ENCODE results near the gene VEPH1.

Gene VEPH1

GRCh38 chr3:157282261-157283191 is 220.7 kb downstream of the VEPH1 start:
- Histone ChIP-seq H3K4me1 (ENCODE audit: control insufficient read depth, insufficient read depth, low read length) (no peaks in the 10 kb centered on the region), H3K4me3 (ENCODE audit: low read length in 2 of 2) (no peak overlapping the region), H3K9ac (ENCODE audit: low read length in 2 of 2) (no peak overlapping the region), H3K27me3 (ENCODE audit: control insufficient read depth in 1 of 2, insufficient read depth in 2 of 2, low read length in 2 of 2) (no peaks in the 10 kb centered on the region), H3K27ac (ENCODE audit: low read length) (no peak overlapping the region), H3K9me3 (ENCODE audit: control insufficient read depth in 2 of 2, low read length in 2 of 2) (no peaks in the 10 kb centered on the region), H3K36me3 (ENCODE audit: control insufficient read depth in 2 of 2, insufficient read depth in 2 of 2, low read length in 2 of 2) (no peaks in the 10 kb centered on the region)

GRCh38 chr3:157280786-157281185 is 222.4 kb downstream of the VEPH1 start:
- H3K36me3 ChIP-seq (ENCODE audit: control insufficient read depth in 2 of 2, insufficient read depth in 2 of 2, low read length in 2 of 2): no peaks in the 10 kb centered on the region
- no peaks in the 10 kb centered on the region for H3K27me3 ChIP-seq (ENCODE audit: control insufficient read depth in 1 of 2, insufficient read depth in 2 of 2, low read length in 2 of 2)
- no peaks in the 10 kb centered on the region for H3K4me1 ChIP-seq (ENCODE audit: control insufficient read depth, insufficient read depth, low read length)
- H3K4me3 ChIP-seq (ENCODE audit: low read length in 2 of 2): no peak overlapping the region
- H3K9me3 ChIP-seq (ENCODE audit: control insufficient read depth in 2 of 2, low read length in 2 of 2): no peaks in the 10 kb centered on the region
- no peak overlapping the region for H3K27ac ChIP-seq (ENCODE audit: low read length)
- no peak overlapping the region for H3K9ac ChIP-seq (ENCODE audit: low read length in 2 of 2)

GRCh38 chr3:157280354-157280753 is 222.9 kb downstream of the VEPH1 start:
- no peaks in the 10 kb centered on the region for H3K27me3 ChIP-seq (ENCODE audit: control insufficient read depth in 1 of 2, insufficient read depth in 2 of 2, low read length in 2 of 2)
- no peak overlapping the region for H3K4me3 ChIP-seq (ENCODE audit: low read length in 2 of 2)
- no peak overlapping the region for H3K27ac ChIP-seq (ENCODE audit: low read length)
- no peaks in the 10 kb centered on the region for H3K36me3 ChIP-seq (ENCODE audit: control insufficient read depth in 2 of 2, insufficient read depth in 2 of 2, low read length in 2 of 2)
- H3K4me1 ChIP-seq (ENCODE audit: control insufficient read depth, insufficient read depth, low read length): no peaks in the 10 kb centered on the region
- no peak overlapping the region for H3K9ac ChIP-seq (ENCODE audit: low read length in 2 of 2)
- no peaks in the 10 kb centered on the region for H3K9me3 ChIP-seq (ENCODE audit: control insufficient read depth in 2 of 2, low read length in 2 of 2)

GRCh38 chr3:157279237-157279636 is 224.0 kb downstream of the VEPH1 start:
- Histone ChIP-seq H3K4me1 (ENCODE audit: control insufficient read depth, insufficient read depth, low read length) (no peaks in the 10 kb centered on the region), H3K27ac (ENCODE audit: low read length) (no peak overlapping the region), H3K4me3 (ENCODE audit: low read length in 2 of 2) (no peak overlapping the region), H3K36me3 (ENCODE audit: control insufficient read depth in 2 of 2, insufficient read depth in 2 of 2, low read length in 2 of 2) (no peaks in the 10 kb centered on the region), H3K9ac (ENCODE audit: low read length in 2 of 2) (no peak overlapping the region), H3K9me3 (ENCODE audit: control insufficient read depth in 2 of 2, low read length in 2 of 2) (no peaks in the 10 kb centered on the region), H3K27me3 (ENCODE audit: control insufficient read depth in 1 of 2, insufficient read depth in 2 of 2, low read length in 2 of 2) (no peaks in the 10 kb centered on the region)

- H3K27ac ChIP-seq (ENCODE audit: low read length): no peak overlapping the region
- H3K27me3 ChIP-seq (ENCODE audit: control insufficient read depth in 1 of 2, insufficient read depth in 2 of 2, low read length in 2 of 2): no peaks in the 10 kb centered on the region
- no peaks in the 10 kb centered on the region for H3K9me3 ChIP-seq (ENCODE audit: control insufficient read depth in 2 of 2, low read length in 2 of 2)
- H3K9ac ChIP-seq (ENCODE audit: low read length in 2 of 2): no peak overlapping the region
- H3K4me1 ChIP-seq (ENCODE audit: control insufficient read depth, insufficient read depth, low read length): no peaks in the 10 kb centered on the region
- H3K4me3 ChIP-seq (ENCODE audit: low read length in 2 of 2): no peak overlapping the region
- H3K36me3 ChIP-seq (ENCODE audit: control insufficient read depth in 2 of 2, insufficient read depth in 2 of 2, low read length in 2 of 2): no peaks in the 10 kb centered on the region
Observed at GRCh38 chr3:157276801-157277200, 226.4 kb downstream of the VEPH1 start.

GRCh38 chr3:157275832-157276231 is 227.4 kb downstream of the VEPH1 start:
- no peaks in the 10 kb centered on the region for H3K36me3 ChIP-seq (ENCODE audit: control insufficient read depth in 2 of 2, insufficient read depth in 2 of 2, low read length in 2 of 2)
- H3K4me3 ChIP-seq (ENCODE audit: low read length in 2 of 2): no peak overlapping the region
- no peaks in the 10 kb centered on the region for H3K4me1 ChIP-seq (ENCODE audit: control insufficient read depth, insufficient read depth, low read length)
- no peak overlapping the region for H3K9ac ChIP-seq (ENCODE audit: low read length in 2 of 2)
- H3K9me3 ChIP-seq (ENCODE audit: control insufficient read depth in 2 of 2, low read length in 2 of 2): no peaks in the 10 kb centered on the region
- no peaks in the 10 kb centered on the region for H3K27me3 ChIP-seq (ENCODE audit: control insufficient read depth in 1 of 2, insufficient read depth in 2 of 2, low read length in 2 of 2)
- no peak overlapping the region for H3K27ac ChIP-seq (ENCODE audit: low read length)

GRCh38 chr3:157274644-157275137 is 228.5 kb downstream of the VEPH1 start:
- no peaks in the 10 kb centered on the region for H3K27me3 ChIP-seq (ENCODE audit: control insufficient read depth in 1 of 2, insufficient read depth in 2 of 2, low read length in 2 of 2)
- H3K36me3 ChIP-seq (ENCODE audit: control insufficient read depth in 2 of 2, insufficient read depth in 2 of 2, low read length in 2 of 2): no peaks in the 10 kb centered on the region
- no peaks in the 10 kb centered on the region for H3K9me3 ChIP-seq (ENCODE audit: control insufficient read depth in 2 of 2, low read length in 2 of 2)
- no peak overlapping the region for H3K9ac ChIP-seq (ENCODE audit: low read length in 2 of 2)
- H3K27ac ChIP-seq (ENCODE audit: low read length): no peak overlapping the region
- H3K4me1 ChIP-seq (ENCODE audit: control insufficient read depth, insufficient read depth, low read length): no peaks in the 10 kb centered on the region
- no peak overlapping the region for H3K4me3 ChIP-seq (ENCODE audit: low read length in 2 of 2)

- H3K27me3 ChIP-seq (ENCODE audit: control insufficient read depth in 1 of 2, insufficient read depth in 2 of 2, low read length in 2 of 2): no peaks in the 10 kb centered on the region
- H3K4me3 ChIP-seq (ENCODE audit: low read length in 2 of 2): no peak overlapping the region
- no peaks in the 10 kb centered on the region for H3K36me3 ChIP-seq (ENCODE audit: control insufficient read depth in 2 of 2, insufficient read depth in 2 of 2, low read length in 2 of 2)
- no peak overlapping the region for H3K9ac ChIP-seq (ENCODE audit: low read length in 2 of 2)
- H3K9me3 ChIP-seq (ENCODE audit: control insufficient read depth in 2 of 2, low read length in 2 of 2): no peaks in the 10 kb centered on the region
- no peaks in the 10 kb centered on the region for H3K4me1 ChIP-seq (ENCODE audit: control insufficient read depth, insufficient read depth, low read length)
- H3K27ac ChIP-seq (ENCODE audit: low read length): no peak overlapping the region
Observed at GRCh38 chr3:157271283-157271882, 231.8 kb downstream of the VEPH1 start.

- Histone ChIP-seq H3K36me3 (ENCODE audit: control insufficient read depth in 2 of 2, insufficient read depth in 2 of 2, low read length in 2 of 2) (no peaks in the 10 kb centered on the region), H3K9ac (ENCODE audit: low read length in 2 of 2) (no peak overlapping the region), H3K9me3 (ENCODE audit: control insufficient read depth in 2 of 2, low read length in 2 of 2) (no peaks in the 10 kb centered on the region), H3K4me1 (ENCODE audit: control insufficient read depth, insufficient read depth, low read length) (no peaks in the 10 kb centered on the region), H3K27me3 (ENCODE audit: control insufficient read depth in 1 of 2, insufficient read depth in 2 of 2, low read length in 2 of 2) (no peaks in the 10 kb centered on the region), H3K27ac (ENCODE audit: low read length) (no peak overlapping the region), H3K4me3 (ENCODE audit: low read length in 2 of 2) (no peak overlapping the region)
Observed at GRCh38 chr3:157268026-157268425, 235.2 kb downstream of the VEPH1 start.

- no peaks in the 10 kb centered on the region for H3K27me3 ChIP-seq (ENCODE audit: control insufficient read depth in 1 of 2, insufficient read depth in 2 of 2, low read length in 2 of 2)
- H3K4me1 ChIP-seq (ENCODE audit: control insufficient read depth, insufficient read depth, low read length): no peaks in the 10 kb centered on the region
- H3K27ac ChIP-seq (ENCODE audit: low read length): no peak overlapping the region
- no peak overlapping the region for H3K4me3 ChIP-seq (ENCODE audit: low read length in 2 of 2)
- H3K36me3 ChIP-seq (ENCODE audit: control insufficient read depth in 2 of 2, insufficient read depth in 2 of 2, low read length in 2 of 2): no peaks in the 10 kb centered on the region
- no peaks in the 10 kb centered on the region for H3K9me3 ChIP-seq (ENCODE audit: control insufficient read depth in 2 of 2, low read length in 2 of 2)
- no peak overlapping the region for H3K9ac ChIP-seq (ENCODE audit: low read length in 2 of 2)
Observed at GRCh38 chr3:157265931-157266330, 237.3 kb downstream of the VEPH1 start.

GRCh38 chr3:157263027-157263426 is 240.2 kb downstream of the VEPH1 start:
- no peak overlapping the region for H3K4me3 ChIP-seq (ENCODE audit: low read length in 2 of 2)
- no peaks in the 10 kb centered on the region for H3K27me3 ChIP-seq (ENCODE audit: control insufficient read depth in 1 of 2, insufficient read depth in 2 of 2, low read length in 2 of 2)
- H3K4me1 ChIP-seq (ENCODE audit: control insufficient read depth, insufficient read depth, low read length): no peaks in the 10 kb centered on the region
- no peak overlapping the region for H3K27ac ChIP-seq (ENCODE audit: low read length)
- H3K36me3 ChIP-seq (ENCODE audit: control insufficient read depth in 2 of 2, insufficient read depth in 2 of 2, low read length in 2 of 2): no peaks in the 10 kb centered on the region
- H3K9ac ChIP-seq (ENCODE audit: low read length in 2 of 2): no peak overlapping the region
- H3K9me3 ChIP-seq (ENCODE audit: control insufficient read depth in 2 of 2, low read length in 2 of 2): no peaks in the 10 kb centered on the region
